ENCODE measurements around the gene FUT8. TPM values are rescaled to one million over a fixed set of nuclear protein-coding genes. Genes with fewer than 3 reads are reported as not detected.

Gene FUT8
- polyA plus RNA-seq, 1 of the 3 experiments (the other 2 are of a cell fraction): 31.7 TPM

DNA sequence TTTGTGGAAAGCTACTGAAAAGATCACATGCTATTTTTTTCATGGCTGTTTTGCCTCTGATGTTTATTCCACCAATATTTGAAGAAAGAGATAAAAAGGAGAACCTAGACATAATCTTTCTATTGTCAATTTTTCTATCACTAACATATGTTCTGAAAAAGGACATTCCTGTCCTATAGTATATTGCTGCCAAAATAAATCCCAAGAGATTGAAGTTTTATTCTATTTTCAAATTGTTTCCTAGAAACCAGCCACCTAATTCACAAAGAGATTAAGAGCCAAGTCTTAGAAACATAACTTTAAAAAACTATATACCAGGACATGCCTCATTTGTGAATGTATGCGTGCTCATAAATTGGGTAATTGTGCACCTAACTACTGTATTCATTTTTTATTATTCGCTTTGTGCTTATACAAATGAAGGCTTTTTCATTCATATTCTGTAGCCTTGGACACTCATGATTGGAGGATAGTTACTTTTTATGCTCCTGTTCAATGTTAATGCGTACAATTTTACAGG is 200.7 kb downstream of the FUT8 start:
- H3K4me1 ChIP-seq (ENCODE audit: control insufficient read depth in 1 of 2, insufficient read depth in 2 of 2, low read depth in 1 of 2, low read length in 1 of 2): no peaks in the 10 kb centered on the region
- no peaks in the 10 kb centered on the region for H4K20me1 ChIP-seq (ENCODE audit: insufficient read depth)
- no peak overlapping the region for H3K4me3 ChIP-seq (ENCODE audit: low read depth in 2 of 2, low read length in 1 of 2)
- POLR2A ChIA-PET: no interaction called here
- peaks cover 39% of the 10 kb centered on the region for H3K79me2 ChIP-seq (ENCODE audit: insufficient read depth)
- TF ChIP-seq USF1 (IDR thresholded peaks at IDR 0.05; ENCODE audit: borderline replicate concordance, low read depth) (no peak), FOXM1 (IDR thresholded peaks at IDR 0.05; ENCODE audit: low read depth) (no peak), TCF12 (IDR thresholded peaks at IDR 0.05) (no peak), EZH2phosphoT487 (IDR thresholded peaks at IDR 0.05; ENCODE audit: borderline replicate concordance, low read depth) (no peak), TAF1 (IDR thresholded peaks at IDR 0.05; ENCODE audit: borderline replicate concordance, low read depth, low read length) (no peak), POLR2AphosphoS5 (IDR thresholded peaks at IDR 0.05; ENCODE audit: low read depth, low read length) (no peak), MXI1 (IDR thresholded peaks at IDR 0.05; ENCODE audit: low read depth, low read length) (no peak), SIN3A (IDR thresholded peaks at IDR 0.05; ENCODE audit: borderline replicate concordance, low read depth, low read length) (no peak), NFIC (IDR thresholded peaks at IDR 0.05; ENCODE audit: borderline replicate concordance) (no peak), GABPA (IDR thresholded peaks at IDR 0.05; ENCODE audit: low read depth) (no peak), ZBTB33 (IDR thresholded peaks at IDR 0.05; ENCODE audit: borderline replicate concordance, low read depth) (no peak), MAX (IDR thresholded peaks at IDR 0.05; ENCODE audit: low read depth) (no peak), FOXJ3 (CRISPR knock-in tag; IDR thresholded peaks at IDR 0.05) (no peak), FOSL2 (IDR thresholded peaks at IDR 0.05; ENCODE audit: borderline replicate concordance, low read depth) (no peak)
- TF ChIP-seq, protein P1, sequence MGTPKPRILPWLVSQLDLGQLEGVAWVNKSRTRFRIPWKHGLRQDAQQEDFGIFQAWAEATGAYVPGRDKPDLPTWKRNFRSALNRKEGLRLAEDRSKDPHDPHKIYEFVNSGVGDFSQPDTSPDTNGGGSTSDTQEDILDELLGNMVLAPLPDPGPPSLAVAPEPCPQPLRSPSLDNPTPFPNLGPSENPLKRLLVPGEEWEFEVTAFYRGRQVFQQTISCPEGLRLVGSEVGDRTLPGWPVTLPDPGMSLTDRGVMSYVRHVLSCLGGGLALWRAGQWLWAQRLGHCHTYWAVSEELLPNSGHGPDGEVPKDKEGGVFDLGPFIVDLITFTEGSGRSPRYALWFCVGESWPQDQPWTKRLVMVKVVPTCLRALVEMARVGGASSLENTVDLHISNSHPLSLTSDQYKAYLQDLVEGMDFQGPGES (IDR thresholded peaks at IDR 0.05; ENCODE audit: low read depth, low read length): no peak
- peaks cover 5 to 19% of the 10 kb centered on the region in 2 experiments for H3K36me3 ChIP-seq (replicated peaks in 1 of 2; ENCODE audit: control insufficient read depth in 1 of 2, insufficient read depth in 2 of 2, low read length in 1 of 2)
- H3F3A ChIP-seq (replicated peaks; ENCODE audit: insufficient read depth): no peaks in the 10 kb centered on the region
- no peak for DNase-seq
- H3K9me3 ChIP-seq: no peaks in the 10 kb centered on the region
- no peaks in the 10 kb centered on the region for H3K27me3 ChIP-seq (ENCODE audit: insufficient read depth)
- 96% methylated on average over 3 of the region's 3 CpGs for WGBS (ENCODE audit: low lambda C conversion rate)
- H3K9ac ChIP-seq: no peak overlapping the region
- CTCF ChIA-PET: interaction anchor here (0.8 kb wide), 1 partner anchor 12 kb away, joined by 3 read pairs; no protein-coding TSS in a partner anchor
- no peak overlapping the region for H3K4me2 ChIP-seq
- H2AFZ ChIP-seq (ENCODE audit: low read depth): no peak overlapping the region
- H3K9me2 ChIP-seq: no peaks in the 10 kb centered on the region
- no peak overlapping the region for H3K27ac ChIP-seq (ENCODE audit: low read depth in 2 of 2, low read length in 1 of 2)
